B cell (primary cell): ENCODE data around the gene ARHGEF37. TPM values are rescaled to one million over a fixed set of nuclear protein-coding genes. Genes with fewer than 3 reads are reported as not detected.

Experiments
- ATAC-seq: fragments of 200-7000 bp; cut with Tn5 transposase; one replicate; pipeline ENCODE4 v1.10.0; 2021; ENCODE audit warnings: low read depth, mild to moderate bottlenecking, moderate number of reproducible peaks, moderate library complexity
- CTCF ChIA-PET: fragments of 350-600 bp; sonication (Branson Sonifier 250); formaldehyde crosslinking; loops from one replicate; lab custom pipeline; 2021; ENCODE audit warnings: antibody characterized with exemption, inconsistent platforms; lab: Charles Lee
- POLR2A ChIA-PET: fragments of 350-600 bp; sonication (Branson Sonifier 250); formaldehyde crosslinking; loops from one replicate; lab custom pipeline; 2021; ENCODE audit warnings: antibody characterized with exemption; lab: Charles Lee
- DNase-seq: peaks from one replicate; pipeline ENCODE4 v3.0.0; 2013
- H2AFZ ChIP-seq: 2 replicates; pipeline ENCODE4 v1.6.1; 2012; ENCODE audit warnings: mild to moderate bottlenecking, low read depth, low read length; ENCODE audit not compliant: insufficient read depth, poor library complexity, severe bottlenecking
- H3K27ac ChIP-seq, 2 donors: 1 replicate in 1 of 2; 2 replicates in 1 of 2; pipeline ENCODE4 v1.5.1; 2012 to 2013; ENCODE audit warnings: low read length in 2 of 2, mild to moderate bottlenecking in 2 of 2, moderate library complexity in 1 of 2
- H3K27me3 ChIP-seq, 4 experiments: fragments of 200-600 bp in 1 of 4; sonication (generic) in 1 of 4; replicated peaks in 1 of 4; 1 replicate in 2 of 4; 2 replicates in 2 of 4; pipeline versions ENCODE4 v1.6.1 to v1.7.0; 2013 to 2016; ENCODE audit warnings: low read length in 3 of 4, mild to moderate bottlenecking in 2 of 4, mixed read lengths in 1 of 4, moderate library complexity in 1 of 4; ENCODE audit not compliant: insufficient read depth in 4 of 4, control insufficient read depth in 3 of 4; ENCODE audit errors: control extremely low read depth in 1 of 4
- H3K36me3 ChIP-seq, 2 experiments: replicated peaks in 1 of 2; 1 replicate in 1 of 2; 2 replicates in 1 of 2; pipeline versions ENCODE4 v1.6.1 to v1.7.1; 2013; ENCODE audit warnings: low read length in 1 of 2; ENCODE audit not compliant: insufficient read depth in 2 of 2, control insufficient read depth in 1 of 2; ENCODE audit errors: control extremely low read depth in 1 of 2, extremely low read depth in 1 of 2
- H3K4me1 ChIP-seq, 2 donors: fragments of 200-600 bp in 1 of 2; sonication (generic) in 1 of 2; 1 replicate in 1 of 2; 2 replicates in 1 of 2; pipeline versions ENCODE4 v1.5.1 to v1.6.1; 2013 to 2017; ENCODE audit warnings: low read length in 2 of 2; ENCODE audit not compliant: control insufficient read depth in 2 of 2, insufficient read depth in 2 of 2
- H3K4me2 ChIP-seq: replicated peaks from 2 replicates; pipeline ENCODE3; 2012; ENCODE audit warnings: mild to moderate bottlenecking, low read depth, low read length; ENCODE audit not compliant: poor library complexity, severe bottlenecking
- H3K4me3 ChIP-seq, 5 experiments: fragments of 200-600 bp in 1 of 5; sonication (generic) in 1 of 5; 1 replicate in 3 of 5; 2 replicates in 2 of 5; pipeline versions ENCODE4 v1.5.1 to v1.7.0; 2011 to 2016; ENCODE audit warnings: low read length in 4 of 5, mild to moderate bottlenecking in 4 of 5, low read depth in 2 of 5, control low read depth in 1 of 5, moderate library complexity in 1 of 5; ENCODE audit not compliant: insufficient read depth in 1 of 5; ENCODE audit errors: control extremely low read depth in 1 of 5, extremely low read depth in 1 of 5
- H3K79me2 ChIP-seq: fragments of 200-600 bp; sonication (generic); one replicate; pipeline ENCODE4 v1.6.0; 2016; ENCODE audit warnings: low read length; ENCODE audit not compliant: control insufficient read depth, insufficient read depth
- H3K9ac ChIP-seq: fragments of 200-600 bp; sonication (generic); 2 replicates; pipeline ENCODE4 v1.6.1; 2017; ENCODE audit warnings: mild to moderate bottlenecking, low read length, moderate library complexity
- H3K9me3 ChIP-seq, 3 donors: one replicate each; pipeline versions ENCODE4 v1.6.1 to v1.7.1; 2013; ENCODE audit warnings: low read length in 2 of 3; ENCODE audit not compliant: control insufficient read depth in 2 of 3, insufficient read depth in 1 of 3; ENCODE audit errors: control extremely low read depth in 1 of 3
- H4K20me1 ChIP-seq: 2 replicates; pipeline ENCODE4 v1.6.0; 2012; ENCODE audit warnings: mild to moderate bottlenecking, low read length; ENCODE audit not compliant: insufficient read depth, control insufficient read depth, poor library complexity, severe bottlenecking
- H3K27ac Mint-ChIP-seq: one replicate; pipeline ENCODE4 v1.8.0; 2021; ENCODE audit warnings: mixed read lengths
- H3K27me3 Mint-ChIP-seq: one replicate; pipeline ENCODE4 v1.8.0; 2021; ENCODE audit warnings: mixed read lengths
- H3K4me1 Mint-ChIP-seq: one replicate; pipeline ENCODE4 v1.8.0; 2021; ENCODE audit warnings: mixed read lengths
- H3K4me3 Mint-ChIP-seq: one replicate; pipeline ENCODE4 v1.8.0; 2021; ENCODE audit warnings: mixed read lengths
- H3K9me3 Mint-ChIP-seq: one replicate; pipeline ENCODE4 v1.8.0; 2022; ENCODE audit warnings: mixed read lengths; ENCODE audit not compliant: insufficient read depth
- CTCF ChIP-seq: fragments of 200-600 bp; IDR thresholded peaks from one replicate; pipeline ENCODE4 v1.8.0; 2022; ENCODE audit warnings: antibody characterized with exemption, mild to moderate bottlenecking
- EZH2 ChIP-seq: IDR thresholded peaks from 2 replicates; pipeline ENCODE4 v1.6.1; 2012; ENCODE audit warnings: borderline replicate concordance, low read depth, mild to moderate bottlenecking, moderate library complexity, low read length; ENCODE audit not compliant: insufficient read depth, poor library complexity, severe bottlenecking
- whole genome bisulfite sequencing: methylation state at CpG from one replicate; pipeline ENCODE4 v1.1.5; 2013; ENCODE audit warnings: missing lambda C conversion rate; ENCODE audit not compliant: insufficient coverage; 5-methylcytosine and 5-hydroxymethylcytosine counted together
- intact Hi-C: fragments of 100-400 bp; cut with micrococcal nuclease; formaldehyde crosslinking; loops from one replicate; pipeline ENCODE4 v1.10.0; 2022
- polyA plus RNA-seq: library from polyadenylated mRNA; depleted of rRNA; stranded (reverse); fragments of >200 nt; gene quantifications from 2 replicates; pipeline ENCODE4 v1.2.3, GENCODE V29; 2012
- total RNA-seq, 2 donors: library from RNA; stranded (reverse); fragments of 120-200 nt in 1 of 2; gene quantifications; 1 replicate in 1 of 2; 2 replicates in 1 of 2; pipeline versions ENCODE4 v1.2.3 to v1.2.4, GENCODE V29; 2013 to 2022

The ARHGEF37 gene
- total and polyA plus RNA-seq, 2 donors (not counting 1 experiment from before 2014, with no cell fraction given): 0.06 to 1.7 TPM

GRCh38 chr5:149633476-149634350 is 52.4 kb downstream of the ARHGEF37 start:
- Mint-ChIP-seq H3K4me1 (peaks cover 6% of the 10 kb centered on the region), H3K27me3 (no peaks in the 10 kb centered on the region), H3K27ac (no peak overlapping the region), H3K4me3 (no peak overlapping the region), H3K9me3 (no peaks in the 10 kb centered on the region)
- CTCF ChIA-PET: interaction anchor here (1.0 to 13.2 kb wide), 8 partner anchors 34 to 372 kb away, joined by 3 to 389 read pairs (median 6); no protein-coding TSS in a partner anchor
- Histone ChIP-seq H3K9ac (no peak overlapping the region), H3K4me1 (no peaks in the 10 kb centered on the region), H3K4me2 (no peak overlapping the region), H3K4me3 (no peak overlapping the region), H3K27ac (no peak overlapping the region), H2AFZ (no peak overlapping the region), H3K9me3 (no peaks in the 10 kb centered on the region), H3K27me3 (no peaks in the 10 kb centered on the region), H4K20me1 (no peaks in the 10 kb centered on the region), H3K36me3 (no peaks in the 10 kb centered on the region), H3K79me2 (no peaks in the 10 kb centered on the region)
- intact Hi-C loops: no loop called here
- POLR2A ChIA-PET: no interaction called here
- WGBS: 96% methylated on average over 4 of the region's 8 CpGs
- DNase-seq (no peak), ATAC-seq (no peak)
- TF ChIP-seq CTCF (no peak), EZH2 (no peak)

GRCh38 chr5:149635394-149635793 is 54.1 kb downstream of the ARHGEF37 start:
- Histone ChIP-seq H3K27ac (no peak overlapping the region), H3K79me2 (no peaks in the 10 kb centered on the region), H3K4me3 (no peak overlapping the region), H3K27me3 (no peaks in the 10 kb centered on the region), H3K4me1 (no peaks in the 10 kb centered on the region), H4K20me1 (no peaks in the 10 kb centered on the region), H3K4me2 (no peak overlapping the region), H3K36me3 (no peaks in the 10 kb centered on the region), H3K9ac (no peak overlapping the region), H3K9me3 (no peaks in the 10 kb centered on the region), H2AFZ (no peak overlapping the region)
- POLR2A ChIA-PET: no interaction called here
- intact Hi-C loops: no loop called here
- WGBS: 77% methylated on average over 2 of the region's 2 CpGs
- ATAC-seq: no peak
- H3K4me1 Mint-ChIP-seq: peaks cover 6% of the 10 kb centered on the region
- H3K27ac Mint-ChIP-seq: no peak overlapping the region
- DNase-seq: no peak
- TF ChIP-seq EZH2: no peak
- no peak for TF ChIP-seq CTCF
- CTCF ChIA-PET: interaction anchor here (0.8 to 13.2 kb wide), 11 partner anchors 8 to 359 kb away, joined by 3 to 389 read pairs (median 3); no protein-coding TSS in a partner anchor
- no peaks in the 10 kb centered on the region for H3K27me3 Mint-ChIP-seq
- no peak overlapping the region for H3K4me3 Mint-ChIP-seq
- no peaks in the 10 kb centered on the region for H3K9me3 Mint-ChIP-seq
